Nephron (organoid): Measurements from ENCODE around the gene SPATA1.
A peak's percentile ranks its signal among the peaks of the same experiment; 100 is the strongest.

ENCODE experiments used
- H3K27ac Mint-ChIP-seq, 3 experiments: 2 replicates each; pipeline ENCODE4 v1.8.0; 2020; ENCODE audit warnings: mixed read lengths in 3 of 3, mild to moderate bottlenecking in 2 of 3, moderate library complexity in 1 of 3
- H3K27me3 Mint-ChIP-seq: 2 replicates; pipeline ENCODE4 v1.8.0; 2021; ENCODE audit warnings: low read depth, mild to moderate bottlenecking, moderate library complexity, mixed read lengths
- H3K36me3 Mint-ChIP-seq: 2 replicates; pipeline ENCODE4 v1.8.0; 2020; ENCODE audit warnings: low read depth, mixed read lengths
- H3K4me1 Mint-ChIP-seq: 2 replicates; pipeline ENCODE4 v1.8.0; 2020; ENCODE audit warnings: mixed read lengths
- H3K4me3 Mint-ChIP-seq, 3 experiments: 2 replicates each; pipeline ENCODE4 v1.8.0; 2020; ENCODE audit warnings: mild to moderate bottlenecking in 3 of 3, mixed read lengths in 3 of 3, moderate library complexity in 2 of 3
- H3K9me3 Mint-ChIP-seq: 2 replicates; pipeline ENCODE4 v1.8.0; 2020; ENCODE audit warnings: mixed read lengths
- TF ChIP-seq, protein P1 (sequence below), 3 experiments: fragments of 200-600 bp; sonication (generic); IDR thresholded peaks; one replicate each; pipeline ENCODE4 v1.5.0; 2021; ENCODE audit warnings: antibody characterized with exemption in 3 of 3; ENCODE audit not compliant: unreplicated experiment in 3 of 3

Gene SPATA1

DNA sequence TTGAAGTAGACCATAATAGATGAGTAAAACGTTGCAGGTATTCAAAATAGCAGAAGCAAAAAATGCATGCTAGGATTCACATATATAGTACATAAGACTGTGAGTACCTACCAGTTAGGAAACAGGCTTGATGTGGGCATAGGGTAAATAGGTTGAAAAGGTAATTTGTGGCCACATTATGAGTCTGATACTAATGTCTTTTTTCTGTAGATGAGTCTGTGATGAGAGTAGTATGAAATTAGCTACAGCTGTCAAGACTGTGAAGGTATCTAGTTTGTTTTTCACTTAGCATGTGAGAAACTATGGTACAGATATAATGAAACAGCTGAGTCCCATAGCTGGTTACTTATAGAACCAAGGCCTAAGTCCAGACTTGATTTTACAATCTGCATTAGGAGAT lies 12.4 kb upstream of the SPATA1 start:
- peak overlapping the region in 1 of 3 experiments; percentile 32 for H3K27ac Mint-ChIP-seq
- no peak overlapping the region for H3K4me3 Mint-ChIP-seq
- TF ChIP-seq, protein P1, sequence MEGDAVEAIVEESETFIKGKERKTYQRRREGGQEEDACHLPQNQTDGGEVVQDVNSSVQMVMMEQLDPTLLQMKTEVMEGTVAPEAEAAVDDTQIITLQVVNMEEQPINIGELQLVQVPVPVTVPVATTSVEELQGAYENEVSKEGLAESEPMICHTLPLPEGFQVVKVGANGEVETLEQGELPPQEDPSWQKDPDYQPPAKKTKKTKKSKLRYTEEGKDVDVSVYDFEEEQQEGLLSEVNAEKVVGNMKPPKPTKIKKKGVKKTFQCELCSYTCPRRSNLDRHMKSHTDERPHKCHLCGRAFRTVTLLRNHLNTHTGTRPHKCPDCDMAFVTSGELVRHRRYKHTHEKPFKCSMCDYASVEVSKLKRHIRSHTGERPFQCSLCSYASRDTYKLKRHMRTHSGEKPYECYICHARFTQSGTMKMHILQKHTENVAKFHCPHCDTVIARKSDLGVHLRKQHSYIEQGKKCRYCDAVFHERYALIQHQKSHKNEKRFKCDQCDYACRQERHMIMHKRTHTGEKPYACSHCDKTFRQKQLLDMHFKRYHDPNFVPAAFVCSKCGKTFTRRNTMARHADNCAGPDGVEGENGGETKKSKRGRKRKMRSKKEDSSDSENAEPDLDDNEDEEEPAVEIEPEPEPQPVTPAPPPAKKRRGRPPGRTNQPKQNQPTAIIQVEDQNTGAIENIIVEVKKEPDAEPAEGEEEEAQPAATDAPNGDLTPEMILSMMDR (IDR thresholded peaks at IDR 0.05; ENCODE audit: unreplicated experiment in 3 of 3), result no peak
- no peaks in the 10 kb centered on the region for H3K9me3 Mint-ChIP-seq
- H3K27me3 Mint-ChIP-seq, result no peaks in the 10 kb centered on the region
- peaks cover 11% of the 10 kb centered on the region for H3K4me1 Mint-ChIP-seq
- H3K36me3 Mint-ChIP-seq, result peaks cover 72% of the 10 kb centered on the region

DNA sequence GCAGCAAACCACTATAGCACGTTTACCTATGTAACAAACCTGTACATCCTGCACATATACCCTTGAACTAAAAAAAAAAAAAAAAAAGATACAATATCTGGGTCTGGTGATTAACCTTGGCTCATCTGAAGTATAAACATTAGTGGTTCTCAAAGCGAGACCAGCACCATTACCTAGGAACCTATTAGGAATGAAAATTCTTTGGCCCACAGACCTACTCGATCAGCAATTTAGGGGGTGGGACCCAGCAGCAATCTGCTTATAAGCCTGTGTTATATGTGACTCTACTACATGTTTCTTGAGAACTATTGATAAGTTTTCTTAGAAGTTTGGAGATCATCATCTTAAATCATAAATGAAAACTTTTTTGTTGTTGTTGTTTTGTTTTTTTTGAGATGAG lies 9.7 kb upstream of the SPATA1 start:
- peaks cover 21% of the 10 kb centered on the region for H3K4me1 Mint-ChIP-seq

DNA sequence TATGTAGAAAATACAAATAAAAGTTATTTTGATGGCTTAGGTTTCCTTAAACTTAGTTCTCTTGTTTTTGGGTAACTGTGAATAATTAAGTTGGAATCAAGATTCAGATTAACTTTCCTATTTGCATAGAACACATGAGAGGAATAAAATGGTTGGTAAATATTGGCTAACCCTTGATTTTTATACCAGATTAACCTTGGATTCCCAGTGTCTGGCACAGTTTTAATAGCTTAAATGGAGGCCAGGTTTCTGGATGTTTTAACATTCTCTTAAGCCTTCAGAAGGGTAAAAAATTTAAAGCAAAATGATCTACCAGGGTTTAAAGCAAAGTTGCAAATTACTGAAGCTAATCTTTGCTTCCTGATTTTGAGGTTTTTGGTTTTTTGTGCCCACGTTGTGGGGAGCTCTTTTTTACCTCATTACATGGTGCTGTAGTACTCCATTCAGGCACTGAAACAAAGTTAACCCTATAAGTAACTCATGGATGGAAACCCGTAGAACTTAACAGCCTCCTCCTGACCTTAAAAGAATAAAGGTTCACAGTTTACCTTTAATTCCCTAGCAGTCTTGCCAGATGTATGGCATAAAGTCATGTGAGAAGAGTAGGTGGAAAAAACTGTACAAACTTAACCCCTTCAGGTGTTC lies 8.4 kb upstream of the SPATA1 start:
- no peak overlapping the region for H3K4me3 Mint-ChIP-seq
- peaks cover 21% of the 10 kb centered on the region for H3K4me1 Mint-ChIP-seq
- no peaks in the 10 kb centered on the region for H3K9me3 Mint-ChIP-seq
- no peak overlapping the region for H3K27ac Mint-ChIP-seq
- TF ChIP-seq, protein P1 (IDR thresholded peaks at IDR 0.05; ENCODE audit: unreplicated experiment in 3 of 3), result no peak
- peaks cover 66% of the 10 kb centered on the region for H3K36me3 Mint-ChIP-seq
- no peaks in the 10 kb centered on the region for H3K27me3 Mint-ChIP-seq

More for the DNA sequence above, 9.7 kb upstream of the SPATA1 start:
- TF ChIP-seq, protein P1 (IDR thresholded peaks at IDR 0.05; ENCODE audit: unreplicated experiment in 3 of 3), result no peak
- Mint-ChIP-seq H3K4me3 (no peak overlapping the region), H3K27ac (no peak overlapping the region), H3K9me3 (no peaks in the 10 kb centered on the region), H3K36me3 (peaks cover 72% of the 10 kb centered on the region), H3K27me3 (no peaks in the 10 kb centered on the region)

- H3K4me1 Mint-ChIP-seq, result peaks cover 35% of the 10 kb centered on the region
- H3K9me3 Mint-ChIP-seq, result peaks cover 5% of the 10 kb centered on the region
- H3K27me3 Mint-ChIP-seq, result no peaks in the 10 kb centered on the region
- TF ChIP-seq, protein P1 (IDR thresholded peaks at IDR 0.05; ENCODE audit: unreplicated experiment in 3 of 3), result no peak
- H3K27ac Mint-ChIP-seq, result peak overlapping the region; percentile 29 to 98 (median 44)
- peak overlapping the region; percentile 38 to 100 (median 98) for H3K4me3 Mint-ChIP-seq
- H3K36me3 Mint-ChIP-seq, result peaks cover 33% of the 10 kb centered on the region
Observed at GRCh38 chr1:84502927-84503326, 3.3 kb upstream of the SPATA1 start.

DNA sequence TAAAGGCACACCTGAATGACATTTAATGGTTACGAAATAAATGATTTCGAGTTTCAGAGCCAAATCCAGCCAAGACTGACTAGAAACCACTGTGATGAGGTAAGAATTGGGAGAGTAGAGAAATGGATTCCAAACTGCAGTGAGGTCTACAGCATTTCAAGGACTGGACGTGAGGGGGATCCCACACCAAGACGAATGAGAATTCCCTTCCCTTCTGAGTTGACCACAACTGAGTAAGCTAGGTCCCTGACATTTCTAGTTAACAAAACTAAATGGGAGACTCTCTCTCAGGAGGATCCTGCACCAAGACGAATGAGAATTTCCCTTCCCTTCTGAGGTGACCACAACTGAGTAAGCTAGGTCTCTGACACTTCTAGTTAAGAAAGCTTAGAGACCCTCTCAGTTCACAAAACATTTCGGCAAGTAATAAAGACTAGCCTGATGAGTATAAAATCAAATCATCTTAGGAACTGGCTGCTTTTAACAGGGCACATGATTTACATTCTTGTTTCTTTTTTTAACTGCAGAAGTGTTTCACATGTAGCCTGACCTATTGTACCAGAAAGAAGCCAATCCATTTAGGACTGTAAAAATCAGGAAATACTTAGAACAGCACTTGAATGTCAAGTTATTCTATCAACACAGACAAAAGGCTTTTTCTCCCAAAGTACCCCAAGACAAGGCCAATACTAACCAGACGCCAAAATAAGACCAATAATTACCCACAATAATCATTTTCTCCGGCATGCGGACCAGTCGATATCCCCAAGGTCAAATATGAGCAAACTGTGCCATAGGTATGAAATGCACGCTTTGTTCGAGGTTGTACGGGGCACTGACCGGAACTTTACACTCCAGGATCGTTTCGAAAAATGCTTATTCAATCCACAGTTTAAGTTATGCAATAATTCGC lies 1.4 kb upstream of the SPATA1 start:
- Mint-ChIP-seq H3K4me3 (peak overlapping the region; percentile 96 to 100 (median 98)), H3K4me1 (peaks cover 39% of the 10 kb centered on the region), H3K27ac (peak overlapping the region; percentile 98 to 99 (median 98)), H3K9me3 (peaks cover 18% of the 10 kb centered on the region), H3K27me3 (no peaks in the 10 kb centered on the region), H3K36me3 (peaks cover 36% of the 10 kb centered on the region)
- TF ChIP-seq, protein P1 (IDR thresholded peaks at IDR 0.05; ENCODE audit: unreplicated experiment in 3 of 3), result no peak
